Epithelial cell of prostate (primary cell): Measurements from ENCODE around the gene AFF3.

Experiments
- DNase-seq: peaks from one replicate; pipeline ENCODE4 v3.0.0-alpha.2; 2011; ENCODE audit warnings: low read depth, low spot score
- H3K27ac ChIP-seq: fragments of 450-650 bp; 2 replicates; pipeline ENCODE4 v1.5.1; 2017; ENCODE audit warnings: mild to moderate bottlenecking

The AFF3 gene

GRCh38 chr2:99700482-99701398 is 441.6 kb downstream of the AFF3 start:
- no peak for DNase-seq
- peak overlapping the region; percentile 75 for H3K27ac ChIP-seq

GRCh38 chr2:99698896-99699295 is 443.5 kb downstream of the AFF3 start:
- H3K27ac ChIP-seq: peak overlapping the region; percentile 40
- DNase-seq: peak; percentile 29

- H3K27ac ChIP-seq: peak overlapping the region; percentile 40
- no peak for DNase-seq
Observed at GRCh38 chr2:99697811-99698568, 444.4 kb downstream of the AFF3 start.

- no peak for DNase-seq
- H3K27ac ChIP-seq: no peak overlapping the region
Observed at GRCh38 chr2:99695944-99696253, 446.5 kb downstream of the AFF3 start.

- H3K27ac ChIP-seq: no peak overlapping the region
- no peak for DNase-seq
Observed at GRCh38 chr2:99695130-99695943, 447.1 kb downstream of the AFF3 start.

- H3K27ac ChIP-seq: no peak overlapping the region
- no peak for DNase-seq
Observed at GRCh38 chr2:99694331-99694730, 448.1 kb downstream of the AFF3 start.

- no peak overlapping the region for H3K27ac ChIP-seq
- DNase-seq: no peak
Observed at GRCh38 chr2:99692785-99693184, 449.6 kb downstream of the AFF3 start.

- no peak overlapping the region for H3K27ac ChIP-seq
- no peak for DNase-seq
Observed at GRCh38 chr2:99691926-99692325, 450.5 kb downstream of the AFF3 start.

- no peak for DNase-seq
- no peak overlapping the region for H3K27ac ChIP-seq
Observed at GRCh38 chr2:99689145-99689742, 453.1 kb downstream of the AFF3 start.

GRCh38 chr2:99688699-99689098 is 453.7 kb downstream of the AFF3 start:
- no peak overlapping the region for H3K27ac ChIP-seq
- DNase-seq: no peak

- DNase-seq: no peak
- no peak overlapping the region for H3K27ac ChIP-seq
Observed at GRCh38 chr2:99682275-99683060, 459.9 kb downstream of the AFF3 start.

- H3K27ac ChIP-seq: no peak overlapping the region
- no peak for DNase-seq
Observed at GRCh38 chr2:99680946-99681345, 461.4 kb downstream of the AFF3 start.

- no peak overlapping the region for H3K27ac ChIP-seq
- DNase-seq: no peak
Observed at GRCh38 chr2:99679518-99679917, 462.9 kb downstream of the AFF3 start.

- no peak overlapping the region for H3K27ac ChIP-seq
- no peak for DNase-seq
Observed at GRCh38 chr2:99678625-99679024, 463.8 kb downstream of the AFF3 start.

GRCh38 chr2:99677814-99678213 is 464.6 kb downstream of the AFF3 start:
- no peak for DNase-seq
- H3K27ac ChIP-seq: no peak overlapping the region

GRCh38 chr2:99675130-99675661 is 467.2 kb downstream of the AFF3 start:
- DNase-seq: no peak
- H3K27ac ChIP-seq: no peak overlapping the region

GRCh38 chr2:99674090-99674489 is 468.3 kb downstream of the AFF3 start:
- no peak for DNase-seq
- no peak overlapping the region for H3K27ac ChIP-seq

- no peak overlapping the region for H3K27ac ChIP-seq
- DNase-seq: no peak
Observed at GRCh38 chr2:99672766-99673350, 469.5 kb downstream of the AFF3 start.
